Measurements from ENCODE around the gene CORO2B.
"Not testable (repeated sequence)": the region's sequence is repeated elsewhere in the genome, so short reads cannot be mapped to it uniquely, and the experiment has no call there.

CORO2B gene

GRCh38 chr15:68679161-68679560 lies 100.4 kb downstream of the CORO2B start:
- H3K27ac ChIP-seq: no peak overlapping the region
- no peak for TF ChIP-seq CTCF (IDR thresholded peaks at IDR 0.05)
- H3K4me3 ChIP-seq (ENCODE audit: low read depth in 1 of 2, low read length in 1 of 2): no peak overlapping the region
- H3K27me3 ChIP-seq: no peaks in the 10 kb centered on the region
- peaks cover 40 to 41% of the 10 kb centered on the region in 2 experiments for H3K4me1 ChIP-seq (ENCODE audit: control insufficient read depth in 1 of 2, insufficient read depth in 1 of 2, low read depth in 1 of 2, low read length in 1 of 2)
- H3K36me3 ChIP-seq: no peaks in the 10 kb centered on the region
- no peaks in the 10 kb centered on the region for H3K9me3 ChIP-seq

- Histone ChIP-seq H3K4me1 (ENCODE audit: control insufficient read depth in 1 of 2, insufficient read depth in 1 of 2, low read depth in 1 of 2, low read length in 1 of 2) (peaks cover 32 to 33% of the 10 kb centered on the region in 2 experiments), H3K27ac (no peak overlapping the region), H3K4me3 (ENCODE audit: low read depth in 1 of 2, low read length in 1 of 2) (no peak overlapping the region), H3K36me3 (no peaks in the 10 kb centered on the region), H3K27me3 (no peaks in the 10 kb centered on the region), H3K9me3 (no peaks in the 10 kb centered on the region)
- TF ChIP-seq CTCF (IDR thresholded peaks at IDR 0.05): no peak
Measured at GRCh38 chr15:68679961-68680371, 101.2 kb downstream of the CORO2B start.

- not testable (repeated sequence) for H3K27ac ChIP-seq; H3K9me3 ChIP-seq; H3K36me3 ChIP-seq; H3K27me3 ChIP-seq; H3K4me3 ChIP-seq (ENCODE audit: low read depth in 1 of 2, low read length in 1 of 2)
- H3K4me1 ChIP-seq (ENCODE audit: control insufficient read depth in 1 of 2, insufficient read depth in 1 of 2, low read depth in 1 of 2, low read length in 1 of 2): peaks cover 24 to 25% of the 10 kb centered on the region in 2 experiments
Measured at GRCh38 chr15:68680756-68681155, 102.0 kb downstream of the CORO2B start.

- TF ChIP-seq CTCF (IDR thresholded peaks at IDR 0.05): no peak
- Histone ChIP-seq H3K9me3 (no peaks in the 10 kb centered on the region), H3K36me3 (no peaks in the 10 kb centered on the region), H3K4me1 (ENCODE audit: control insufficient read depth in 1 of 2, insufficient read depth in 1 of 2, low read depth in 1 of 2, low read length in 1 of 2) (peaks cover 17 to 18% of the 10 kb centered on the region in 2 experiments), H3K27ac (no peak overlapping the region), H3K27me3 (no peaks in the 10 kb centered on the region), H3K4me3 (ENCODE audit: low read depth in 1 of 2, low read length in 1 of 2) (no peak overlapping the region)
Measured at GRCh38 chr15:68681836-68682235, 103.0 kb downstream of the CORO2B start.

- no peak for TF ChIP-seq CTCF (IDR thresholded peaks at IDR 0.05)
- Histone ChIP-seq H3K4me3 (ENCODE audit: low read depth in 1 of 2, low read length in 1 of 2) (no peak overlapping the region), H3K36me3 (no peaks in the 10 kb centered on the region), H3K4me1 (ENCODE audit: control insufficient read depth in 1 of 2, insufficient read depth in 1 of 2, low read depth in 1 of 2, low read length in 1 of 2) (peaks cover 17 to 18% of the 10 kb centered on the region in 2 experiments), H3K27ac (no peak overlapping the region), H3K27me3 (no peaks in the 10 kb centered on the region), H3K9me3 (no peaks in the 10 kb centered on the region)
Measured at GRCh38 chr15:68682330-68682729, 103.5 kb downstream of the CORO2B start.

GRCh38 chr15:68683026-68683425 lies 104.2 kb downstream of the CORO2B start:
- TF ChIP-seq CTCF (IDR thresholded peaks at IDR 0.05): no peak
- Histone ChIP-seq H3K9me3 (no peaks in the 10 kb centered on the region), H3K27me3 (no peaks in the 10 kb centered on the region), H3K36me3 (no peaks in the 10 kb centered on the region), H3K27ac (no peak overlapping the region), H3K4me1 (ENCODE audit: control insufficient read depth in 1 of 2, insufficient read depth in 1 of 2, low read depth in 1 of 2, low read length in 1 of 2) (peaks cover 22 to 23% of the 10 kb centered on the region in 2 experiments), H3K4me3 (ENCODE audit: low read depth in 1 of 2, low read length in 1 of 2) (no peak overlapping the region)
